HG03039 (cell line): ENCODE data around the gene WNK2.

ENCODE experiments used
- ATAC-seq: cut with Tn5 transposase; IDR thresholded peaks from one replicate; pipeline ENCODE4 v1.9.1; 2021; ENCODE audit warnings: mild to moderate bottlenecking, moderate library complexity; ENCODE audit not compliant: unreplicated experiment

WNK2 gene

GRCh38 chr9:93252781-93253530 is 69.0 kb downstream of the WNK2 start:
- no peak for ATAC-seq

- no peak for ATAC-seq
Observed at GRCh38 chr9:93253633-93254032, 69.7 kb downstream of the WNK2 start.

- no peak for ATAC-seq
Observed at GRCh38 chr9:93254061-93254481, 70.1 kb downstream of the WNK2 start.

GRCh38 chr9:93254806-93255493 is 71.0 kb downstream of the WNK2 start:
- ATAC-seq: no peak

GRCh38 chr9:93255494-93255867 is 71.5 kb downstream of the WNK2 start:
- ATAC-seq: no peak

- ATAC-seq: no peak
Observed at GRCh38 chr9:93255994-93256877, 72.3 kb downstream of the WNK2 start.

- no peak for ATAC-seq
Observed at GRCh38 chr9:93256878-93257807, 73.2 kb downstream of the WNK2 start.

GRCh38 chr9:93257808-93258331 is 73.9 kb downstream of the WNK2 start:
- no peak for ATAC-seq

GRCh38 chr9:93258419-93258817 is 74.5 kb downstream of the WNK2 start:
- no peak for ATAC-seq

GRCh38 chr9:93258818-93259489 is 75.0 kb downstream of the WNK2 start:
- no peak for ATAC-seq

GRCh38 chr9:93259490-93260262 is 75.7 kb downstream of the WNK2 start:
- ATAC-seq: no peak

- no peak for ATAC-seq
Observed at GRCh38 chr9:93260263-93261066, 76.5 kb downstream of the WNK2 start.

- no peak for ATAC-seq
Observed at GRCh38 chr9:93261281-93261680, 77.3 kb downstream of the WNK2 start.

GRCh38 chr9:93261735-93262523 is 78.0 kb downstream of the WNK2 start:
- no peak for ATAC-seq

GRCh38 chr9:93262537-93263310 is 78.8 kb downstream of the WNK2 start:
- ATAC-seq: no peak
